Thyroid gland (tissue), 4 donors: ENCODE measurements around the gene SCN7A.

Experiments
- CTCF ChIP-seq, 6 experiments: fragments of 200-600 bp in 3 of 6; fragments of 450-650 bp in 3 of 6; sonication (generic) in 3 of 6; IDR thresholded peaks; one replicate each; pipeline ENCODE4 v1.5.1; 2016 to 2019; ENCODE audit warnings: antibody characterized with exemption in 6 of 6, mild to moderate bottlenecking in 2 of 6, inconsistent platforms in 1 of 6, moderate library complexity in 1 of 6
- POLR2A ChIP-seq, 2 donors: fragments of 450-650 bp; IDR thresholded peaks; one replicate each; pipeline ENCODE4 v1.6.1; 2017; ENCODE audit warnings: antibody characterized with exemption in 2 of 2, mild to moderate bottlenecking in 2 of 2, moderate library complexity in 1 of 2

DNA sequence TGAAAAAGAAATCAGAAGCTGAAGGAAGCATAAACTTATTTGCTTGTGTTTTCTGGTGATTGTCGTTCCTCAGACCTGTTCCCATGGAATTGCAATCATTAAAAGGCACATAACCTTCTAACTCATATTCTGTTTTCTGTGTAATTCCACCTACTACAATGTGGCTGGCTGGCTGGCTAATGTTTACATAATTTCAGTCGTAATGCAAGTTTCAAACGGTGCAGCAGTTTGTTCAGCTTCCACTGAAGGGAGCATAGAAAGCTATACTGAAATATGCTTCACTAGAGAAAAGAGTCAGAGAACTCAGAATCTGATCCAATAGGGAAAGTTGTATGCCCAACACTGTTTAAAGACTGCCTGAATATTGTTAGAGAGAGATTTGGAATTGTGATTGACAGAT, 27.1 kb upstream of the SCN7A start:
- TF ChIP-seq CTCF (IDR thresholded peaks at IDR 0.05) (no peak), POLR2A (IDR thresholded peaks at IDR 0.05) (no peak)
